Measurements from ENCODE around the gene C15orf40. TPM values are rescaled to one million over a fixed set of nuclear protein-coding genes. Genes with fewer than 3 reads are reported as not detected.

C15orf40 gene
- total and polyA plus RNA-seq, 8 donors: 2.3 to 40.9 (median 15.2) TPM

- H3K27me3 ChIP-seq: no peaks in the 10 kb centered on the region
- TF ChIP-seq, protein P1, sequence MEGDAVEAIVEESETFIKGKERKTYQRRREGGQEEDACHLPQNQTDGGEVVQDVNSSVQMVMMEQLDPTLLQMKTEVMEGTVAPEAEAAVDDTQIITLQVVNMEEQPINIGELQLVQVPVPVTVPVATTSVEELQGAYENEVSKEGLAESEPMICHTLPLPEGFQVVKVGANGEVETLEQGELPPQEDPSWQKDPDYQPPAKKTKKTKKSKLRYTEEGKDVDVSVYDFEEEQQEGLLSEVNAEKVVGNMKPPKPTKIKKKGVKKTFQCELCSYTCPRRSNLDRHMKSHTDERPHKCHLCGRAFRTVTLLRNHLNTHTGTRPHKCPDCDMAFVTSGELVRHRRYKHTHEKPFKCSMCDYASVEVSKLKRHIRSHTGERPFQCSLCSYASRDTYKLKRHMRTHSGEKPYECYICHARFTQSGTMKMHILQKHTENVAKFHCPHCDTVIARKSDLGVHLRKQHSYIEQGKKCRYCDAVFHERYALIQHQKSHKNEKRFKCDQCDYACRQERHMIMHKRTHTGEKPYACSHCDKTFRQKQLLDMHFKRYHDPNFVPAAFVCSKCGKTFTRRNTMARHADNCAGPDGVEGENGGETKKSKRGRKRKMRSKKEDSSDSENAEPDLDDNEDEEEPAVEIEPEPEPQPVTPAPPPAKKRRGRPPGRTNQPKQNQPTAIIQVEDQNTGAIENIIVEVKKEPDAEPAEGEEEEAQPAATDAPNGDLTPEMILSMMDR (IDR thresholded peaks at IDR 0.05): no peak
- no peak for TF ChIP-seq EP300 (IDR thresholded peaks at IDR 0.05)
- no peak for TF ChIP-seq POLR2AphosphoS5 (IDR thresholded peaks at IDR 0.05)
- no peak for TF ChIP-seq POLR2A (IDR thresholded peaks at IDR 0.05)
- H3K4me1 ChIP-seq: peaks cover 15 to 30% (median 22%) of the 10 kb centered on the region in 4 donors
- no peak for DNase-seq
- 80 to 88% (median 87%) methylated on average over 4 of the region's 4 CpGs for WGBS, 5 donors
- no peaks in the 10 kb centered on the region for H3K9me3 ChIP-seq
- peaks cover 22 to 49% (median 43%) of the 10 kb centered on the region in 4 donors for H3K36me3 ChIP-seq
- no peak overlapping the region for H3K27ac ChIP-seq
- intact Hi-C loops (cut with DNase I; ENCODE audit: low total_unique reads): no loop called here
- no peak overlapping the region for H3K4me3 ChIP-seq
Measured at GRCh38 chr15:83015361-83015760, 3.9 kb upstream of the C15orf40 start.

- no peaks in the 10 kb centered on the region for H3K9me3 ChIP-seq
- H3K36me3 ChIP-seq: peaks cover 18 to 44% (median 36%) of the 10 kb centered on the region in 4 donors
- TF ChIP-seq, protein P1 (IDR thresholded peaks at IDR 0.05): no peak
- no peak for TF ChIP-seq POLR2A (IDR thresholded peaks at IDR 0.05)
- no peaks in the 10 kb centered on the region for H3K27me3 ChIP-seq
- intact Hi-C loops (cut with DNase I; ENCODE audit: low total_unique reads): no loop called here
- peaks cover 20 to 41% (median 32%) of the 10 kb centered on the region in 4 donors for H3K4me1 ChIP-seq
- no peak for DNase-seq
- no peak overlapping the region for H3K27ac ChIP-seq
- H3K4me3 ChIP-seq: no peak overlapping the region
- 60 to 72% (median 64%) methylated on average over 5 of the region's 5 CpGs for WGBS, 5 donors
Measured at GRCh38 chr15:83014205-83014653, 2.8 kb upstream of the C15orf40 start.

- Histone ChIP-seq H3K36me3 (peaks cover 15 to 44% (median 37%) of the 10 kb centered on the region in 4 donors), H3K27ac (no peak overlapping the region), H3K9me3 (no peaks in the 10 kb centered on the region), H3K27me3 (no peaks in the 10 kb centered on the region), H3K4me1 (peaks cover 20 to 48% (median 34%) of the 10 kb centered on the region in 4 donors), H3K4me3 (peak overlapping the region in 1 of 4 donors; percentile 99)
- no peak for DNase-seq
- TF ChIP-seq POLR2AphosphoS5 (IDR thresholded peaks at IDR 0.05) (no peak), POLR2A (IDR thresholded peaks at IDR 0.05) (no peak), EP300 (IDR thresholded peaks at IDR 0.05) (no peak)
- TF ChIP-seq, protein P1 (IDR thresholded peaks at IDR 0.05): no peak
- intact Hi-C loops (cut with DNase I; ENCODE audit: low total_unique reads): no loop called here
- WGBS, 5 donors: 85 to 97% (median 94%) methylated on average over 6 of the region's 6 CpGs
Measured at GRCh38 chr15:83012636-83013035, 1.2 kb upstream of the C15orf40 start.

DNA sequence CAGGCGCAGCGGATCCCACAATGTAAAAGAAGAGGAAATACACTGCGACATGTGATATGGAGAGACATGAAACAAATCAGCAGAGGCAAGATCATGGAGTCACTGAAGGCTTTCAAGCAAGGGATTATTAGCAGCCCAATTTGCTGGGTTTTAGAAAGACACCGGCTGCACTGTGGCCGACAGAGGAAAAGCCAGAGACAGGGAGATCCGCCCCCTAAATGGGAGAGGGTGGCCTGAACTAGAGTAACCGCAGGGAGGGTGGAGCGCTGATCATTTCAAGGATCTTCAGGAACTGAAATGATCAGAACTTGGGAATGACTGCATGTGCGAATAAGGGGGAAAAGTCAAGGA lies 612 bp upstream of the C15orf40 start:
- Histone ChIP-seq H3K27ac (peak overlapping the region; percentile 84 to 96 (median 89)), H3K4me3 (peak overlapping the region; percentile 82 to 100 (median 96)), H3K4me1 (peaks cover 20 to 48% (median 34%) of the 10 kb centered on the region in 4 donors), H3K9me3 (no peaks in the 10 kb centered on the region), H3K27me3 (no peaks in the 10 kb centered on the region), H3K36me3 (peaks cover 21 to 44% (median 37%) of the 10 kb centered on the region in 4 donors)
- intact Hi-C loops (cut with DNase I; ENCODE audit: low total_unique reads): no loop called here
- TF ChIP-seq EP300 (IDR thresholded peaks at IDR 0.05) (no peak), POLR2A (IDR thresholded peaks at IDR 0.05) (no peak), POLR2AphosphoS5 (IDR thresholded peaks at IDR 0.05) (no peak)
- TF ChIP-seq, protein P1 (IDR thresholded peaks at IDR 0.05): no peak
- WGBS, 5 donors: 42 to 55% (median 48%) methylated on average over 9 of the region's 9 CpGs
- DNase-seq: no peak
